ENCODE results near the gene WDR20.

DNA sequence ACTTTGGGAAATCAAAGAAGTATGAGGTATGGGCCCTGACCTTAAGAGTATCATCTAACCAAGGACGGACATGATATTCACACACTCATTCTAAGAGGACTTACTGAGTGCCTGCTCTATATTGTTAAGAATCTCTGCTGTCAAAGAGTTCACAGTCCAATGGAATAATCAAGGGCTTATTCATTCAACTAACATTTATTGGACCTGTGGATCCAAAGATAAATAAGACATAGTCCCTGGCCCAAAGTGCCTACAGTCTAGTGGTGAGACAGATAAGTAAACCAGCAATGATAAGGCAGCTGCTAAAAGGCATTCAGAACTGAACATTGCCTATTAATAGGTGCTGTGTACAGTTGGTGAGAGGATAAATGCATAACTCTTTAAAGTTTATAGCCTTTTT is 11.0 kb downstream of the WDR20 start:
- no peak for TF ChIP-seq POLR2A (IDR thresholded peaks at IDR 0.05)
- TF ChIP-seq, protein P1, sequence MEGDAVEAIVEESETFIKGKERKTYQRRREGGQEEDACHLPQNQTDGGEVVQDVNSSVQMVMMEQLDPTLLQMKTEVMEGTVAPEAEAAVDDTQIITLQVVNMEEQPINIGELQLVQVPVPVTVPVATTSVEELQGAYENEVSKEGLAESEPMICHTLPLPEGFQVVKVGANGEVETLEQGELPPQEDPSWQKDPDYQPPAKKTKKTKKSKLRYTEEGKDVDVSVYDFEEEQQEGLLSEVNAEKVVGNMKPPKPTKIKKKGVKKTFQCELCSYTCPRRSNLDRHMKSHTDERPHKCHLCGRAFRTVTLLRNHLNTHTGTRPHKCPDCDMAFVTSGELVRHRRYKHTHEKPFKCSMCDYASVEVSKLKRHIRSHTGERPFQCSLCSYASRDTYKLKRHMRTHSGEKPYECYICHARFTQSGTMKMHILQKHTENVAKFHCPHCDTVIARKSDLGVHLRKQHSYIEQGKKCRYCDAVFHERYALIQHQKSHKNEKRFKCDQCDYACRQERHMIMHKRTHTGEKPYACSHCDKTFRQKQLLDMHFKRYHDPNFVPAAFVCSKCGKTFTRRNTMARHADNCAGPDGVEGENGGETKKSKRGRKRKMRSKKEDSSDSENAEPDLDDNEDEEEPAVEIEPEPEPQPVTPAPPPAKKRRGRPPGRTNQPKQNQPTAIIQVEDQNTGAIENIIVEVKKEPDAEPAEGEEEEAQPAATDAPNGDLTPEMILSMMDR (IDR thresholded peaks at IDR 0.05), result no peak
